ENCODE measurements around the gene RSPRY1. TPM values are rescaled to one million over a fixed set of nuclear protein-coding genes. Genes with fewer than 3 reads are reported as not detected.

RSPRY1 gene
- total and polyA plus RNA-seq, 2 of the 8 experiments (the other 6 are each of a cell fraction or from before 2014, with no cell fraction given), result 11.5 to 32.5 TPM

GRCh38 chr16:57179215-57179828 is 6.8 kb upstream of the RSPRY1 start (continued):
- TF ChIP-seq SIX5 (IDR thresholded peaks at IDR 0.05; ENCODE audit: low read depth, low read length) (no peak), GABPA (IDR thresholded peaks at IDR 0.05; ENCODE audit: borderline replicate concordance, insufficient read depth, low read length) (no peak), YY1 (IDR thresholded peaks at IDR 0.05; ENCODE audit: low read depth, low read length) (no peak), TAF7 (optimal IDR thresholded peaks at IDR 0.05; ENCODE audit: borderline replicate concordance, low read depth, low read length) (no peak), KDM1A (IDR thresholded peaks at IDR 0.05; ENCODE audit: borderline replicate concordance, low read length) (no peak), HDAC6 (IDR thresholded peaks at IDR 0.05; ENCODE audit: low read depth, low read length) (no peak), MAFK (IDR thresholded peaks at IDR 0.05; ENCODE audit: low read depth, low read length) (no peak), SAP30 (IDR thresholded peaks at IDR 0.05; ENCODE audit: insufficient read depth, insufficient replicate concordance, low read length) (no peak)

Data from H1 (cell line).